Measurements from ENCODE around the gene SPAG5. TPM values are rescaled to one million over a fixed set of nuclear protein-coding genes. Genes with fewer than 3 reads are reported as not detected.

The SPAG5 gene, protein sequence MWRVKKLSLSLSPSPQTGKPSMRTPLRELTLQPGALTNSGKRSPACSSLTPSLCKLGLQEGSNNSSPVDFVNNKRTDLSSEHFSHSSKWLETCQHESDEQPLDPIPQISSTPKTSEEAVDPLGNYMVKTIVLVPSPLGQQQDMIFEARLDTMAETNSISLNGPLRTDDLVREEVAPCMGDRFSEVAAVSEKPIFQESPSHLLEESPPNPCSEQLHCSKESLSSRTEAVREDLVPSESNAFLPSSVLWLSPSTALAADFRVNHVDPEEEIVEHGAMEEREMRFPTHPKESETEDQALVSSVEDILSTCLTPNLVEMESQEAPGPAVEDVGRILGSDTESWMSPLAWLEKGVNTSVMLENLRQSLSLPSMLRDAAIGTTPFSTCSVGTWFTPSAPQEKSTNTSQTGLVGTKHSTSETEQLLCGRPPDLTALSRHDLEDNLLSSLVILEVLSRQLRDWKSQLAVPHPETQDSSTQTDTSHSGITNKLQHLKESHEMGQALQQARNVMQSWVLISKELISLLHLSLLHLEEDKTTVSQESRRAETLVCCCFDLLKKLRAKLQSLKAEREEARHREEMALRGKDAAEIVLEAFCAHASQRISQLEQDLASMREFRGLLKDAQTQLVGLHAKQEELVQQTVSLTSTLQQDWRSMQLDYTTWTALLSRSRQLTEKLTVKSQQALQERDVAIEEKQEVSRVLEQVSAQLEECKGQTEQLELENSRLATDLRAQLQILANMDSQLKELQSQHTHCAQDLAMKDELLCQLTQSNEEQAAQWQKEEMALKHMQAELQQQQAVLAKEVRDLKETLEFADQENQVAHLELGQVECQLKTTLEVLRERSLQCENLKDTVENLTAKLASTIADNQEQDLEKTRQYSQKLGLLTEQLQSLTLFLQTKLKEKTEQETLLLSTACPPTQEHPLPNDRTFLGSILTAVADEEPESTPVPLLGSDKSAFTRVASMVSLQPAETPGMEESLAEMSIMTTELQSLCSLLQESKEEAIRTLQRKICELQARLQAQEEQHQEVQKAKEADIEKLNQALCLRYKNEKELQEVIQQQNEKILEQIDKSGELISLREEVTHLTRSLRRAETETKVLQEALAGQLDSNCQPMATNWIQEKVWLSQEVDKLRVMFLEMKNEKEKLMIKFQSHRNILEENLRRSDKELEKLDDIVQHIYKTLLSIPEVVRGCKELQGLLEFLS
- 2.6 and 7.1 TPM in 2 replicates for total RNA-seq

DNA sequence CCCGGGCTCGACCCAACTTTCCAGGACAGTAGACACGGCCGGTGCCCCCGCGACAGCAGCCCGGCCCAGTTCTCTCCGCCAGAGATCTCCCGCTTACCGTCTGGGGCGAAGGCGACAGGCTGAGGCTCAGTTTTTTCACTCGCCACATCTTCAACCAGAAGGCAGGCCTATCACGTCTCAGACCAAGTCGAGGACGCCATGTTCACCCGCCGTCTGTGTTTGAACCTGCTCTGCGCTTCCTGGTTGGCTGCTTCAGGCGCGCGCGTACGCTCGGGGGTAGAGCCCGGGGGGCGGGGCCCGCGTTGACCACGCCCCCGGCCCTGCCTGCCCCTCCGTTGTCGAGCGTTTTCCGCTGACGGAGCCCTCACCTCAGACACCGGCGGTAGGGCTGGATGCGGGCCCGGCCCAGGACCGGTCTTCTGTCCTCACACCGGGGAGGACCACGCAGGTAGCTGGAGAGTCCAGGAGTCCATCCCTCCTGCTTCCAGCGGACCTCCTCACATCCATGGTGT lies at the start of gene SPAG5:
Gene SPAG5, minus strand, starts transcription at position 227 of the 512 bp plus-strand sequence. Its CDS starts 79 bp downstream, at position 148.

DNA sequence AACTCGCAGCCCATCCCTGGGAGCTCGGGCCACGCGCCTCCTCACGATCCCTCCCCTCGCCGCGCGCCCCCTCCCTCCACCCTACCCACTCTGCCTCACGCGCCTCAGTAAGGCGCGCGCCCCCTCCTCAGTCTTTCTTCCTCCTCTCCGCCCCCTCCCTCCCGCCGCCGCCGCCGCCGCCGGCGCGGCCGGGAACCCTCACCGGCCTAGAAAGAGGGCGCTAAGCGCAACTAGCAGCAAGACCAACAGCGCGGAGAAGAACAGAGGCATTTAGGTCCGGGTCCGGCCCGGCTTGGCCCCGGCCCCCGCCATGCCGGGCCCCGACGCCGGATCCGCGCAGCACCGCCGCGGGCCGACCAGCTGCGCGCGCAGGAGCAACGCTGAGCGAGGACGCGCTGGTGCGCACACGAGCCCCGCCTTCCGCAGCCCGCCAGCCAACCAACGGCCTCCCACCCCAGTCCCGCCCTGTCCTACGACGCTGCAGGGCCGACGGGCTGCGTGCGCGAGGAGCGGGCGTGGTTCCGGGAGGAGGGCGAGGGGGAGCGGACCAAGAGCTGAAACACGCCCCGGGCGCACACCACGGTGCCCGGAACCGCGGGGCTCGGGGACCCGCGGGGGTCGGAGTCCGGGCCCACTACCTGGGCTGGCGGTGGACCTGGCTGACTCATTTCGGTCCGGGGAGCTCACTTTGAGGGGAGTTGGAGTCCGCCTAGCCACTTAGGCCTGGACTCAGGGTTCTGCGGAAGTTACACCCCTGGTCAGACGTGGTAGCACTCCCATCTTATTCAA lies 46.2 kb upstream of the SPAG5 start, which contains the start of gene BLTP2:
Gene BLTP2, minus strand, starts transcription at position 372 of the 789 bp plus-strand sequence. Its CDS starts 102 bp downstream, at position 270.

DNA sequence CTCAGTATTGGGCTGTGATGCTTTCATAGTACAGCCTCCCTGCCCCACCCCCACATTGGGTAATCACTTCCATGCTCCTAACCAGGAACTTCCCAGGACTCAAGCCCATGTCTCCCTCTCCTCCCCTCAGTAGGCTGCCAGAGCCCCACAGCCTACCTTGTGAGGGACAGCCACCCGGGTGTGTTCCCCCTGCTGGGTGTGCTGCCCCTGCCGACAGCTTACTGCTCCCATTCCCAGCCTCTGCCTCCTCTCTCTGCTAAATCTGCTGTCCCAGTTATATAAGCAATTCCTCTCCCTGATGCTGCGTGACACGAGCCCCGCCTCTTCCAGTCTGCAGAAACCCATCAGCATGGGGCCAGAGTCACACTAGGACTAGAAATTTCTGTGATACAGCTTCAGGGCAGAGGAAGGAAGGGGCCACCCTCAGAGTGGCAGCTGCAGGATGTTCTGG lies 15.1 kb upstream of the SPAG5 start, which contains the start of gene RSKR:
Gene RSKR, minus strand, starts transcription at position 255 of the 451 bp plus-strand sequence. Its CDS starts 24 bp downstream, at position 231.

DNA sequence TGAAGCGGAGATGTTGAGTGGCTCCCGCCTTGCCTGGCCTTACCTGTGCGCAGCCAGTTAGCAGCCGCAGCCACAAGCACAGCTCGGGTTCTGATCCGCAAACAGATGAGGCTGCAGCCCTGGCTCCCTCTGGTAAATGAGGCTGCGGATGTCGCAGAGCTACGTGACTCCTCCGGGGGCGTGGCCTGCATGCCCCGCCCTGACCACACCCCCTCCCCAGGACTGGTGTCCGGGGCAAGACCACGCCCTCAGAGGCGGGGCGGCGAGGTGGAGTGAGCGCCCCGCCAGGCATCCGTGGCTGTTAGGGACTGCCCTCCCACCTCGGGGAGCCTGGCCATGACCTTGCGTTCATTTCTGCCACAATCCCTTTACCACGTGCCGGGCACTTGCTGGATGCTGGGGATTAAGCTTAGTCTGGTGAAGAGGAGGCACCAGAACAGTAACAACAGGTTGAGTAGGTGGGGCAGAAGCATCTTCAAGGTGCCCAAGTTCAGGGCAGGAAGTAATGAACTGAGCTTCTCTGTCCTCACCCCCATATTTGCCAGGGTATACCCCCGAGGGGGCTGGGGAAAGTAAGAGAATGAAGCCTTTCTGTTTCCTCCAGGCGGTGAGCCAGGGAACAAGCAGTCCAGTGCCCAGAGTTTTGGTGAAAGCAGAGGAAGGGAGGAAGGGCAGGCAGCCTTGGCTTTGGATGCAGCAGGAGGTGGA lies 21.9 kb downstream of the SPAG5 start, which contains the start of gene ALDOC:
Gene ALDOC, minus strand, starts transcription at position 138 of the 708 bp plus-strand sequence. CDS start 1,363 bp downstream, outside the sequence.

DNA sequence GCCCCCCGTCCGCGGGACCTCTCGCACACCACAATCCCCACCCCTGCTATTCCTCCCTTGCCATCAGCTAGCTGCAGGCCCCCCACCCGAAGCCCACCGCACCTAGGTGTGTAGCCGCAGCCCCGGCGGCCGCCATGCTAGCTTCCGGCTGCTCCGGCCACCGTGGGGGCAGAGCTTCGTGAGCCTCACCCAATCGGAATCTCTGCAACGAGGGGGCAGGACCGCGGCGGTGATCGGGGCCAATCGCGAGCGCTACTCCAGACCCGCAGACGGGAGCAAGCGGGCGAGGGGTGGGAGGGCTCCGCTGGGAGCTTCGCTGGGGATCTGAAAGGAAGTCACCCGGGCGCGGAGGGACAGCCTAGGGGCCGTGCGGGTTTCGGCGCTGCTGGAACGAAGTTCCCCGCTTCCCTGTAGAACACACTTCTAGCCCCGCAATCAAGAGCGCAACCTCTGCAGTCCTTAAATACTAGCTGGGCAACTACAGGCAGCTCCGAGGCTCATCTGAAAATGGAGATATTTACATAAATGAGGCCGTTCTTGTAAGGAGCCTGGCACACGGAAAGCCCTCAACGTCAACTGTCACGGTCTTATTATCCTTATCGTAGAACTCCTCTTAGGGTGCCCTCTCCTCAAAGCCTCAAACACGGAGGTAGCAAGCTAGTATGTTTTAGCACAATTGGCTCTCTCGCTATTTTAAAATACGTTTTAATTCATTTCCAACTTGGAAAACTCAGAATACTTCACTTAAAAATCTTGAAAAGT lies 27.3 kb downstream of the SPAG5 start, which contains the start of gene PIGS:
Gene PIGS, minus strand, starts transcription at position 164 of the 762 bp plus-strand sequence. Its CDS starts 28 bp downstream, at position 136.

DNA sequence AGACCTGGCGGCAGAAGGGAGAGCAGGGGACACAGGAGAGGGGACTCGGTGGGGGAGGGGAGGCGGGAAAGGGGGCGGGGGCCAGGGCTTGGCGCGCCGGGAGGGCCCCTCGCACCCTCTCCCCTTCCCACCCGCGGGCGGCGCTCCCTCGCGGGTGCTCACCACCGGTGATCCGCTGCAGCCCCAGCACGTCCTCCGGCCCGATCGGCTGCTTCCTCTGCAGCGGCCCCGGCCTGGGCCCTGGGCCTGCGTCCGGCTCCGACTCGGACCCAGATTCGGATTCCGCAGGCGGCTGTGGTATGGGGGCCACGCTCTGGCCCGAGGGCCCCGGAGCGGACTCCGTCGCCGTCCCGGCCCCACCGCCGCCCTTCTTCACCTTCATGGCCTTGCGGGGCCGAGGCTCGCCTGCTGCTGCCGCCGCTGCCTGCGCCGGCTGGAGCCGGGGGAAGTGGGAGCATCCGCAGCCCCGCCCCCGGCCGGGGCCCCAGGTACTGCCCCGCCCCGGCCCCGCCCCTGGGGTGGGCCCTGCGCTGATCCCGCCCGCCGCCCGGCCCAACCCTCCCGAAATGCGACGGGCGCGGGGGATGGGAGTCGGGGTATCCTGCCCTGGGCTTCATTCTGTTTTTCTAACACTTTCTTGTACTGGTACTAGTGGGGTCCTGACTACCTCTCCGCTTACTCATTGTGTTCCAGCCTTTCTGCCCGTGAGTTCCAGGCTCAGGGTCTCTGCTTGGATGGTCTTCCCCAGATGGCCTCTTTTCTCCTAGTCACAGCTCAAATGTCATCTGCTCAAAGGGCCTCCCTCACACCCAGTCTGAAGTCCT lies 46.4 kb downstream of the SPAG5 start, which contains the start of gene UNC119:
Gene UNC119, minus strand, starts transcription at position 449 of the 824 bp plus-strand sequence. Its CDS starts 67 bp downstream, at position 382.

Other genes with a start within 250 kb of the SPAG5 start
- 47.1 and 62.3 TPM in 2 replicates for gene POLDIP2, start 241.5 kb downstream of the SPAG5 start, total RNA-seq
- not detected in 2 replicates for gene SEBOX, start 233.8 kb downstream of the SPAG5 start, total RNA-seq
- 0.09 TPM in 1 of 2 replicates, not detected in the other for gene VTN, start 228.7 kb downstream of the SPAG5 start, total RNA-seq
- 3.9 and 7.2 TPM in 2 replicates for gene SARM1, start 227.3 kb downstream of the SPAG5 start, total RNA-seq
- gene SLC46A1, start 192.8 kb downstream of the SPAG5 start, total RNA-seq: 1.9 and 4.0 TPM in 2 replicates
- not detected in 2 replicates for gene SLC13A2, start 125.4 kb downstream of the SPAG5 start, total RNA-seq
- not detected in 2 replicates for gene FOXN1, start 92.7 kb downstream of the SPAG5 start, total RNA-seq
- gene UNC119, start 46.4 kb downstream of the SPAG5 start, total RNA-seq: 22.5 and 23.4 TPM in 2 replicates
- 26.6 and 49.2 TPM in 2 replicates for gene PIGS, start 27.5 kb downstream of the SPAG5 start, total RNA-seq
- 35.7 and 53.3 TPM in 2 replicates for gene ALDOC, start 22.1 kb downstream of the SPAG5 start, total RNA-seq
- gene RSKR, start 15.2 kb upstream of the SPAG5 start, total RNA-seq: 2.0 and 3.8 TPM in 2 replicates
- gene BLTP2, start 46.1 kb upstream of the SPAG5 start, total RNA-seq: 110 and 118 TPM in 2 replicates
- 77.9 and 90.4 TPM in 2 replicates for gene SDF2, start 62.9 kb upstream of the SPAG5 start, total RNA-seq
- gene SUPT6H, start 63.2 kb upstream of the SPAG5 start, total RNA-seq: 40.3 and 53.1 TPM in 2 replicates
- 1.6 and 2.9 TPM in 2 replicates for gene PROCA1, start 112.9 kb upstream of the SPAG5 start, total RNA-seq
- gene RAB34, start 118.8 kb upstream of the SPAG5 start, total RNA-seq: 150 and 173 TPM in 2 replicates
- 733 and 1,314 TPM in 2 replicates for gene RPL23A, start 121.0 kb upstream of the SPAG5 start, total RNA-seq
- gene TLCD1, start 127.2 kb upstream of the SPAG5 start, total RNA-seq: 3.3 and 6.1 TPM in 2 replicates
- gene NEK8, start 129.8 kb upstream of the SPAG5 start, total RNA-seq: 5.0 and 7.2 TPM in 2 replicates
- 23.8 and 26.6 TPM in 2 replicates for gene TRAF4, start 145.0 kb upstream of the SPAG5 start, total RNA-seq
- 1.5 and 1.6 TPM in 2 replicates for gene FAM222B, start 243.8 kb upstream of the SPAG5 start, total RNA-seq

Data from bronchial smooth muscle cell (primary cell).